Testis (tissue), 3 donors: ENCODE results near the gene TSSK2. TPM values are rescaled to one million over a fixed set of nuclear protein-coding genes. Genes with fewer than 3 reads are reported as not detected.
"Not testable (repeated sequence)": the region's sequence is repeated elsewhere in the genome, so short reads cannot be mapped to it uniquely, and the experiment has no call there.

Experiments
- DNase-seq: peaks from one replicate; pipeline ENCODE4 v3.0.0-alpha.2; 2019
- H3K27ac ChIP-seq, 2 donors: fragments of 200-600 bp; sonication (generic); one replicate each; pipeline ENCODE4 v1.5.1; 2019
- H3K27me3 ChIP-seq: fragments of 200-600 bp; sonication (generic); one replicate; pipeline ENCODE4 v1.5.1; 2019
- H3K36me3 ChIP-seq: fragments of 200-600 bp; sonication (generic); one replicate; pipeline ENCODE4 v1.5.1; 2017; ENCODE audit warnings: low read depth; ENCODE audit errors: missing control alignments
- H3K4me1 ChIP-seq: fragments of 200-600 bp; sonication (generic); one replicate; pipeline ENCODE4 v1.5.1; 2019
- H3K4me3 ChIP-seq, 2 donors: fragments of 200-600 bp; sonication (generic); one replicate each; pipeline ENCODE4 v1.5.1; 2017 to 2019
- H3K9me3 ChIP-seq: fragments of 200-600 bp; sonication (generic); one replicate; pipeline ENCODE4 v1.5.1; 2017
- CTCF ChIP-seq, 3 experiments: fragments of 450-650 bp in 2 of 3; fragments of 200-600 bp in 1 of 3; sonication (generic) in 1 of 3; IDR thresholded peaks; one replicate each; pipeline ENCODE4 v1.5.1; 2016 to 2019; ENCODE audit warnings: antibody characterized with exemption in 3 of 3, mild to moderate bottlenecking in 2 of 3, moderate library complexity in 1 of 3
- POLR2A ChIP-seq: fragments of 450-650 bp; IDR thresholded peaks from one replicate; pipeline ENCODE4 v1.6.1; 2017; ENCODE audit warnings: antibody characterized with exemption, mild to moderate bottlenecking, moderate library complexity
- WGBS, 2 donors: methylation state at CpG; one replicate each; pipeline ENCODE4 v1.1.5; 2018; 5-methylcytosine and 5-hydroxymethylcytosine counted together
- intact Hi-C: fragments of 100-400 bp; cut with DNase I; formaldehyde crosslinking; loops from one replicate; pipeline ENCODE4 v1.15.1; 2023; ENCODE audit warnings: low total_unique reads
- polyA plus RNA-seq: library from polyadenylated mRNA; stranded (reverse); fragments of 350-450 nt; fragmentation: Illumina TruSeq; extraction: RNeasy Lipid Tissue Mini Kit (QIAGEN cat#74804); gene quantifications from one replicate; pipeline ENCODE4 v1.2.3, GENCODE V29; 2014; ENCODE audit warnings: low read depth, low replicate concordance; ENCODE audit not compliant: insufficient read depth
- total RNA-seq, 2 donors: library from RNA; depleted of rRNA; stranded (reverse); fragments of >200 nt; gene quantifications; one replicate each; pipeline ENCODE4 v1.2.3, GENCODE V29; 2016

The TSSK2 gene
- total and polyA plus RNA-seq, 3 donors from 2014 or later: 66.0 to 205 (median 188) TPM

GRCh38 chr22:19152942-19153883 lies 22.1 kb downstream of the TSSK2 start:
- no peaks in the 10 kb centered on the region for H3K36me3 ChIP-seq
- no peaks in the 10 kb centered on the region for H3K9me3 ChIP-seq
- H3K4me1 ChIP-seq: no peaks in the 10 kb centered on the region
- H3K27me3 ChIP-seq: no peaks in the 10 kb centered on the region
- TF ChIP-seq POLR2A (no peak), CTCF (IDR thresholded peaks at IDR 0.05) (no peak)
- WGBS, 2 donors: 63 to 75% methylated on average over 10 to 11 of the region's 11 CpGs
- no peak for DNase-seq
- intact Hi-C loops: no loop called here
- H3K27ac ChIP-seq: no peak overlapping the region
- no peak overlapping the region for H3K4me3 ChIP-seq

- H3K27ac ChIP-seq, H3K4me3 ChIP-seq, H3K4me1 ChIP-seq, DNase-seq, H3K27me3 ChIP-seq, H3K36me3 ChIP-seq, intact Hi-C loops, H3K9me3 ChIP-seq: not testable (repeated sequence)
- whole genome bisulfite sequencing, 2 donors: 82 to 87% methylated on average over 7 to 9 of the region's 9 CpGs
These were observed 25.0 kb downstream of the TSSK2 start for GRCh38 chr22:19156109-19156508.

- H3K27ac ChIP-seq, intact Hi-C loops, DNase-seq, H3K4me3 ChIP-seq, H3K4me1 ChIP-seq, H3K27me3 ChIP-seq, H3K9me3 ChIP-seq, H3K36me3 ChIP-seq: not testable (repeated sequence)
- WGBS, 2 donors: 86% methylated on average over 11 of the region's 11 CpGs
These were observed 27.5 kb downstream of the TSSK2 start for GRCh38 chr22:19158649-19159048.

GRCh38 chr22:19164425-19164824 lies 33.3 kb downstream of the TSSK2 start:
- Histone ChIP-seq H3K9me3 (no peaks in the 10 kb centered on the region), H3K27me3 (no peaks in the 10 kb centered on the region), H3K36me3 (no peaks in the 10 kb centered on the region), H3K4me3 (no peak overlapping the region), H3K27ac (no peak overlapping the region), H3K4me1 (no peaks in the 10 kb centered on the region)
- no peak for DNase-seq
- intact Hi-C loops: no loop called here
- 89 to 92% methylated on average over 6 of the region's 6 CpGs for WGBS, 2 donors
- TF ChIP-seq POLR2A: no peak
- no peak for TF ChIP-seq CTCF (IDR thresholded peaks at IDR 0.05)

DNA sequence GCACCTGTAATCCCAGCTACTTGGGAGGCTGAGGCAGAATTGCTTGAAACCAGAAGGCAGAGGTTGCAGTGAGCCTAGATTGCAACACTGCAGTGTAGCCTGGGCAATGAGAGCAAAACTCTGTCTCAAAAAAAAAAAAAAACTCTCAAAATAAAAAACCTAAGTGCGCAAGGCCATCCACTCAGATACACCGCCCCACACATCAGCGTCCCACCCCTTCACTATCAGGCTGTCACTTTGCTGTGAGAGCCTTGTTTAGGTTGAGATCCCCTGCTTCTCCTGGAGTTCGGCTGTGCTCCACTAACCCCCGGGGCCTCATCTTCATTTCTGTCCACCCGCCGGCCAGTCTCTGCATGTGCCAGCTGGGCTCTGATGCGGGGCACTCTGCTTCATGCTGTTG lies 35.3 kb downstream of the TSSK2 start:
- no peaks in the 10 kb centered on the region for H3K9me3 ChIP-seq
- TF ChIP-seq POLR2A (no peak), CTCF (IDR thresholded peaks at IDR 0.05) (no peak)
- intact Hi-C loops: no loop called here
- H3K27me3 ChIP-seq: no peaks in the 10 kb centered on the region
- WGBS, 2 donors: 74 to 81% methylated on average over 8 of the region's 8 CpGs
- H3K4me3 ChIP-seq: no peak overlapping the region
- H3K36me3 ChIP-seq: no peaks in the 10 kb centered on the region
- H3K4me1 ChIP-seq: peaks cover 6% of the 10 kb centered on the region
- no peak for DNase-seq
- H3K27ac ChIP-seq: no peak overlapping the region
